Measurements from ENCODE around the gene TMEM45A.

DNA sequence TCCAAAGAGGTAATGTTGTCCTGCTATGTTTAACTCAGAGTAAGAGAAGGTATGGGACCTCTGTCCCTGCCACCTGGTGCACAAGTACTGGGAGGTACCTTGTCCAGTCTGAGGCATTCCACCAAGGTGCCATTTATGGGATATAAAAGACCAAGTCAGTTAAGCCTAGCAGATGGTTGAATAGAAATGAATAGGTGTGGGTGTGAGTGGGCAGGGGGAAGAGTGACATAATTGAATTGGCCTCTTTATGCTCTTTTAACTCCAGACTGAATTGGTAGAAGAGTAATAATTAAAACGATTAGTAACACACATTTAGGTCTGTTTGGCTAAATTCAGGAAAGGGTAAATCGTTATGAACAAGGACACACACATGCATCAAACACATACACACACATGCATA lies 117.5 kb downstream of the TMEM45A start:
- TF ChIP-seq POLR2A (IDR thresholded peaks at IDR 0.05; ENCODE audit: low read length) = no peak
- no peak for TF ChIP-seq GATA1 (IDR thresholded peaks at IDR 0.05; ENCODE audit: low read depth, low read length)
